Effector memory CD4-positive, alpha-beta T cell (primary cell): ENCODE measurements around the gene GRM8.
"Not testable (repeated sequence)": the region's sequence is repeated elsewhere in the genome, so short reads cannot be mapped to it uniquely, and the experiment has no call there.

ENCODE experiments used
- DNase-seq, 3 donors: peaks; one replicate each; pipeline ENCODE4 v3.0.0-alpha.2; 2020
- H3K27ac ChIP-seq: 2 replicates; pipeline ENCODE4 v1.7.0; 2013; ENCODE audit warnings: mild to moderate bottlenecking, low read length, moderate library complexity; ENCODE audit not compliant: insufficient read depth, poor library complexity, severe bottlenecking
- H3K27me3 ChIP-seq: replicated peaks from 2 replicates; pipeline ENCODE4 v1.7.0; 2013; ENCODE audit warnings: mild to moderate bottlenecking, low read length; ENCODE audit not compliant: insufficient read depth, control insufficient read depth, poor library complexity, severe bottlenecking
- H3K36me3 ChIP-seq: 2 replicates; pipeline ENCODE4 v1.7.0; 2013; ENCODE audit warnings: mild to moderate bottlenecking, low read length, moderate library complexity; ENCODE audit not compliant: control insufficient read depth, insufficient read depth
- H3K4me1 ChIP-seq: 2 replicates; pipeline ENCODE4 v1.7.0; 2013; ENCODE audit warnings: low read length, mild to moderate bottlenecking; ENCODE audit not compliant: control insufficient read depth, insufficient read depth, poor library complexity, severe bottlenecking
- H3K4me3 ChIP-seq: 2 replicates; pipeline ENCODE4 v1.7.0; 2013; ENCODE audit warnings: low read length, low read depth, mild to moderate bottlenecking; ENCODE audit not compliant: insufficient read depth, poor library complexity, severe bottlenecking
- H3K9me3 ChIP-seq: 2 replicates; pipeline ENCODE4 v1.7.0; 2013; ENCODE audit warnings: mild to moderate bottlenecking, low read length, moderate library complexity; ENCODE audit not compliant: control insufficient read depth

GRM8 gene

DNA sequence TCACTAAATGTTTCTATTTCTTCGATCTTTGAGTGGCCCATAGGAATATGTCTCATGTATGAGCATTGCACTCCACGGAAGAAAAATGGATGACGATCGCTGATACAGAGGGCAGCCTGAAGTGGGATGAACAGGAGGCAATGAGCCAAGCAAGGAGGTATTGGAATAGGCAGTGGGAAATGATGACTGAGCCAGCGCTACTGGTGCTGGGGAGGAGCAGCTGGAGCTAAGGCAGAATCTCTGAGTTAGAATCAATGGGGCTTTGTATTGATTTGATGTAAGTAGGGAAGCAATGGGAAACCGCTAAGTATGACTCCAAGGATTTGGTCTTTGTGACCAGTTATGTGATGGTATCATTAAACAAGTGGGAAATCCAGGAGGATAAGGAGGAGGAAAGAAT, 345.1 kb downstream of the GRM8 start:
- not testable (repeated sequence) for H3K27me3 ChIP-seq, H3K36me3 ChIP-seq, H3K4me3 ChIP-seq, H3K4me1 ChIP-seq, H3K9me3 ChIP-seq, DNase-seq, H3K27ac ChIP-seq

- H3K4me3 ChIP-seq, H3K36me3 ChIP-seq, H3K4me1 ChIP-seq, H3K27ac ChIP-seq, H3K9me3 ChIP-seq, DNase-seq, H3K27me3 ChIP-seq: not testable (repeated sequence)
Measured at GRCh38 chr7:126905255-126905654, 347.5 kb downstream of the GRM8 start.

DNA sequence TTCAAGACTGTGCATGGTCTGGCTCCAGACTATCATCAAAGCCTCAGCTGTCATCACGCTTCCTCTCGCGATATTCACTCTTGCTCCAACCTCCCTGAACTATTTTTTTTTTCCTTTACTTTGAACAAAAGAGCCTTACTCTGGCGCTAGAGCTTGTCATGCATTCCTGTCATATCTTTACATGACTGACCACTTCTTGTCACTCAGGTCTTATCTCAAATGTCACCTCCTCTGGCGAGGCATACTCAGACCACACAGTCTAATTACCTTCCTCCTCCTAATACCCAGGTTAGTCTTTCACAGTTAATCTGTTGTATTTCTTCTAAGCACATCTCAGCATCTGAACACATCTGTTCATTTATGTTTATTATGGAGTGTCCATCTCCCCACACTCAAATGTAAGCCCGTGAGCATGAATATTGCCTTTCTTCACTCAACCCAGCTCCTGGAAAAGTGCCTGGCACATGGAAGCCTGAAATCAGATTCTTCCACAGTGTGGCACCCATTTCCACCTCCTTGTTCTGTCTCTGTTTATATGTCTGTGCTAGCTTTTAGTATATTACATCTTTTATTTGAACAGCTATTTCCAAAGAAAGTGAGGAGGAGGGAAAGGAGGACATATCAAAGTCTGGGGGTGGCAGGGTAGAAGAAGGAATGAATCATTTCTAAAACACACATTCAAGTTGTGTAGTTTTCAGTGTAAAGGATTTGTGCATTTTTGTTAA, 351.5 kb downstream of the GRM8 start:
- H3K4me3 ChIP-seq, H3K4me1 ChIP-seq, DNase-seq, H3K27me3 ChIP-seq, H3K9me3 ChIP-seq, H3K27ac ChIP-seq, H3K36me3 ChIP-seq: not testable (repeated sequence)

GRCh38 chr7:126887980-126888379, 364.8 kb downstream of the GRM8 start:
- not testable (repeated sequence) for H3K4me1 ChIP-seq, H3K9me3 ChIP-seq, H3K36me3 ChIP-seq, DNase-seq, H3K27me3 ChIP-seq, H3K4me3 ChIP-seq, H3K27ac ChIP-seq

- not testable (repeated sequence) for DNase-seq, H3K9me3 ChIP-seq, H3K4me1 ChIP-seq, H3K27ac ChIP-seq, H3K27me3 ChIP-seq, H3K4me3 ChIP-seq, H3K36me3 ChIP-seq
Measured at GRCh38 chr7:126887560-126887959, 365.2 kb downstream of the GRM8 start.

DNA sequence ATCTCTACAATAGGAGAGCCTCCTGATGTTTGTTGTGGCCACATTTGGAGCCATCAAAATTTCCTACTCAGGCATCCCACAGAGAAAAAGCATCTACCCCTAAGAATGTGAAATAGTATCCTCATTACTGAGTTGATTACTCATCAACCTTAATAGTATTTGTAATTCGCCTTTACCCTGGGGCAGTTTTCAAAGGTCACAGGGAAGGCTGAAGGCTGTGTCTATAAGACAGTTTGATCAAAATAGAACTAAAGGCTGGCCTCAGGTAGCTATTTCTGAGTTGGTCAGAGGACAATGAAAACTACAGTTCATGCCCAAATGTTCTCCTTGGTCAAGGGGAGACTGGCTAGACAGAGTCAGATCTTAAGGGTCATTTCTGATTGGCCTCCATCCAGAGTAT, 370.0 kb downstream of the GRM8 start:
- H3K36me3 ChIP-seq, H3K4me1 ChIP-seq, H3K27me3 ChIP-seq, H3K4me3 ChIP-seq, H3K9me3 ChIP-seq, H3K27ac ChIP-seq, DNase-seq: not testable (repeated sequence)

DNA sequence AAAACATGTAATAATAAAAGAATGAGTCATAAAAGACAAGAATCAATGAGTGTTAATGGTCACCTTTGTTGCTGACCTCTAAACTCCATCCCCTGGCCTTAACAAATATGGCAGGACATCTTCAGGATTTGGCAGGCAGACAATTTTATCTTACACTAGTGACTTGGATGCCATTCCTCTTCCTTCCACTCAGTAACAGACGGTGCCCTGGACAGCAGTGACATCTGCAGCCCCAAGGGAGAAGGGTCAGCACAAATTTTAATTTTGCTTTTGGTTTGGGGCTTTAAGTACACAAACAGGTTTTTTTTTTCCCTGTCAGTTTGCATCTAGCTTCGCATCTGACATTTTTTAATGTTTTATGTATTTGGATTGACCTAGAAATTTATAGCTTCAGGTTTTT, 370.8 kb downstream of the GRM8 start:
- not testable (repeated sequence) for H3K4me1 ChIP-seq, DNase-seq, H3K36me3 ChIP-seq, H3K27me3 ChIP-seq, H3K4me3 ChIP-seq, H3K27ac ChIP-seq, H3K9me3 ChIP-seq

- no peaks in the 10 kb centered on the region for H3K4me1 ChIP-seq
- no peak for DNase-seq
Measured at GRCh38 chr7:126881315-126881714, 371.4 kb downstream of the GRM8 start.

DNA sequence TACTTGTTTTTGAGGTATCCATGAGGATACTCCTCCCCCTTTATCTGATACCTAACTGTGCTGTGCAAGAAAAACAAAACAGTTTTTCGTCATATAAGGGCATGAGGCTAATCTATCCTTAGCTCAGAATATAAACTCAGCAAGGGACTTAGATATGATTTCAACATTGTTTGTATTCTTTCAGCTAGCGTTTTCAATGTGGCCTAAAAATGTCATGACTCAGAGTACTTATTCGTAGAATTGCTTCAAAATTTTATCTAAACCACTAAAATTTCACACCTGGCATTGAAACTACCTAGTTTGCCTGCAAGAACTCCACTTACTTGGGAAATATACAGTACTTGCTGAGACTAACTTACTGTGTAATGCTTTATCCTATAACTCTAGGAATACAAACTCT, 376.2 kb downstream of the GRM8 start:
- H3K4me1 ChIP-seq, H3K9me3 ChIP-seq, H3K27me3 ChIP-seq, DNase-seq, H3K4me3 ChIP-seq, H3K36me3 ChIP-seq, H3K27ac ChIP-seq: not testable (repeated sequence)

More at GRCh38 chr7:126881315-126881714, 371.4 kb downstream of the GRM8 start:
- Histone ChIP-seq H3K9me3 (no peaks in the 10 kb centered on the region), H3K27ac (no peak overlapping the region), H3K4me3 (no peak overlapping the region), H3K27me3 (no peaks in the 10 kb centered on the region), H3K36me3 (no peaks in the 10 kb centered on the region)

GRCh38 chr7:126856691-126857291, 395.9 kb downstream of the GRM8 start:
- no peak for DNase-seq
- Histone ChIP-seq H3K4me1 (no peaks in the 10 kb centered on the region), H3K36me3 (no peaks in the 10 kb centered on the region), H3K4me3 (no peak overlapping the region), H3K27ac (no peak overlapping the region), H3K27me3 (no peaks in the 10 kb centered on the region), H3K9me3 (no peaks in the 10 kb centered on the region)
